ENCODE results near the gene HNRNPH2.

Gene HNRNPH2

GRCh38 chrX:101427954-101428353 lies 19.9 kb downstream of the HNRNPH2 start:
- Histone ChIP-seq H3K9me3 (ENCODE audit: insufficient read depth, low read length) (no peaks in the 10 kb centered on the region), H3K9me2 (replicated peaks; ENCODE audit: insufficient read depth, low read length) (no peaks in the 10 kb centered on the region), H3K4me2 (ENCODE audit: low read depth, low read length, poor library complexity, severe bottlenecking) (no peak overlapping the region), H3K9ac (ENCODE audit: low read length) (no peak overlapping the region), H3K27ac (ENCODE audit: low read depth, low read length) (no peak overlapping the region), H2AFZ (ENCODE audit: low read depth, low read length, severe bottlenecking) (no peak overlapping the region), H3K4me3 (ENCODE audit: insufficient read depth, low read length, poor library complexity, severe bottlenecking) (no peak overlapping the region), H3F3A (ENCODE audit: insufficient read depth) (no peaks in the 10 kb centered on the region), H3K79me2 (ENCODE audit: insufficient read depth, low read length) (no peaks in the 10 kb centered on the region), H3K27me3 (ENCODE audit: low read length) (no peaks in the 10 kb centered on the region), H4K20me1 (ENCODE audit: low read depth, low read length) (no peaks in the 10 kb centered on the region), H3K36me3 (ENCODE audit: low read length) (no peaks in the 10 kb centered on the region)
- TF ChIP-seq EZH2phosphoT487 (conservative IDR thresholded peaks at IDR 0.05; ENCODE audit: low read length): no peak

- Histone ChIP-seq H3K79me2 (ENCODE audit: insufficient read depth, low read length) (no peaks in the 10 kb centered on the region), H3K27ac (ENCODE audit: low read depth, low read length) (no peak overlapping the region), H2AFZ (ENCODE audit: low read depth, low read length, severe bottlenecking) (no peak overlapping the region), H3K9me2 (replicated peaks; ENCODE audit: insufficient read depth, low read length) (no peaks in the 10 kb centered on the region), H3K9me3 (ENCODE audit: insufficient read depth, low read length) (no peaks in the 10 kb centered on the region), H3K4me3 (ENCODE audit: insufficient read depth, low read length, poor library complexity, severe bottlenecking) (no peak overlapping the region), H3K36me3 (ENCODE audit: low read length) (no peaks in the 10 kb centered on the region), H3K4me2 (ENCODE audit: low read depth, low read length, poor library complexity, severe bottlenecking) (no peak overlapping the region), H3F3A (ENCODE audit: insufficient read depth) (no peaks in the 10 kb centered on the region), H3K9ac (ENCODE audit: low read length) (no peak overlapping the region), H3K27me3 (ENCODE audit: low read length) (no peaks in the 10 kb centered on the region), H4K20me1 (ENCODE audit: low read depth, low read length) (no peaks in the 10 kb centered on the region)
- TF ChIP-seq CTCF (IDR thresholded peaks at IDR 0.05; ENCODE audit: insufficient read depth, low read length, poor library complexity, severe bottlenecking) (no peak), EZH2phosphoT487 (conservative IDR thresholded peaks at IDR 0.05; ENCODE audit: low read length) (no peak)
Measured at GRCh38 chrX:101429934-101430333, 21.9 kb downstream of the HNRNPH2 start.

DNA sequence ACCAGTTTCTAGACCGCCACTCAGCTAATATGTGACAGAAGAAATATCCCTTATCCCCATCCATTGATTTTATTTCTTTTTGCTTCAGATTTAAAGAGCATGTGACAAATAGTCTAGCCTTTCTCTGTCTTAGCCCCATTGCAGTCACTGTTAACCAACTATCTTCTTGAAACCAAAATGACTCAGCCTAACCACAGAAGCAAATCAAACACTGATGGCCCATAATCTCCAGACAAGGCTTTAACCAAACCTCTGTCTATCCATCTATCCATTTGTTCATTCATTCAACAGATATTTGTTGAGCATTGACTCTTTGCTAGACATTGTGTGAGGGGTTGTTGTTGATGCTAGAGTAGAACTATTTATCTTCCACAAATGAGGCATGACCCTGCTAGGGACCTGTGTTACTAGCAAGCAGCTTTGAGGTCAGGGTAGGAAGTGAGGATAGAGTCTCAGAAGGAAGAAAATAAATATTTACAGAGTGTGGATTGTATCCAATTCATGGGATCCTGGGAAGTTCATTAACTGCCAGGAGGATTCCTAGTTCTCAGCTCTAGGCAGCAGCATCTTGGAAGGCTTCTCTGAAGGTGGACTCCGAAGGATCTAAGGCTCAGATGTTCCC lies 22.5 kb downstream of the HNRNPH2 start:
- H3K27ac ChIP-seq (ENCODE audit: low read depth, low read length): no peak overlapping the region
- H3K9me2 ChIP-seq (replicated peaks; ENCODE audit: insufficient read depth, low read length): no peaks in the 10 kb centered on the region
- H3K9ac ChIP-seq (ENCODE audit: low read length): no peak overlapping the region
- no peak overlapping the region for H2AFZ ChIP-seq (ENCODE audit: low read depth, low read length, severe bottlenecking)
- no peaks in the 10 kb centered on the region for H3F3A ChIP-seq (ENCODE audit: insufficient read depth)
- H3K9me3 ChIP-seq (ENCODE audit: insufficient read depth, low read length): no peaks in the 10 kb centered on the region
- H3K4me3 ChIP-seq (ENCODE audit: insufficient read depth, low read length, poor library complexity, severe bottlenecking): no peak overlapping the region
- H3K27me3 ChIP-seq (ENCODE audit: low read length): no peaks in the 10 kb centered on the region
- TF ChIP-seq EZH2phosphoT487 (conservative IDR thresholded peaks at IDR 0.05; ENCODE audit: low read length) (no peak), CTCF (IDR thresholded peaks at IDR 0.05; ENCODE audit: insufficient read depth, low read length, poor library complexity, severe bottlenecking) (no peak)
- no peaks in the 10 kb centered on the region for H3K79me2 ChIP-seq (ENCODE audit: insufficient read depth, low read length)
- no peaks in the 10 kb centered on the region for H4K20me1 ChIP-seq (ENCODE audit: low read depth, low read length)
- no peak overlapping the region for H3K4me2 ChIP-seq (ENCODE audit: low read depth, low read length, poor library complexity, severe bottlenecking)
- no peaks in the 10 kb centered on the region for H3K36me3 ChIP-seq (ENCODE audit: low read length)

- TF ChIP-seq CTCF (IDR thresholded peaks at IDR 0.05; ENCODE audit: insufficient read depth, low read length, poor library complexity, severe bottlenecking) (no peak), EZH2phosphoT487 (conservative IDR thresholded peaks at IDR 0.05; ENCODE audit: low read length) (no peak)
- Histone ChIP-seq H3K4me2 (ENCODE audit: low read depth, low read length, poor library complexity, severe bottlenecking) (no peak overlapping the region), H3K9me2 (replicated peaks; ENCODE audit: insufficient read depth, low read length) (no peaks in the 10 kb centered on the region), H3K36me3 (ENCODE audit: low read length) (no peaks in the 10 kb centered on the region), H3K79me2 (ENCODE audit: insufficient read depth, low read length) (no peaks in the 10 kb centered on the region), H3F3A (ENCODE audit: insufficient read depth) (no peaks in the 10 kb centered on the region), H3K4me3 (ENCODE audit: insufficient read depth, low read length, poor library complexity, severe bottlenecking) (no peak overlapping the region), H2AFZ (ENCODE audit: low read depth, low read length, severe bottlenecking) (no peak overlapping the region), H4K20me1 (ENCODE audit: low read depth, low read length) (no peaks in the 10 kb centered on the region), H3K27me3 (ENCODE audit: low read length) (no peaks in the 10 kb centered on the region), H3K9me3 (ENCODE audit: insufficient read depth, low read length) (no peaks in the 10 kb centered on the region), H3K9ac (ENCODE audit: low read length) (no peak overlapping the region), H3K27ac (ENCODE audit: low read depth, low read length) (no peak overlapping the region)
Measured at GRCh38 chrX:101442085-101442484, 34.1 kb downstream of the HNRNPH2 start.
